Liver (tissue), 3 donors: Measurements from ENCODE around the gene BDH1.

ENCODE experiments used
- HNF4G ChIP-seq: IDR thresholded peaks from 2 replicates; pipeline ENCODE4 v1.6.1; 2016; ENCODE audit warnings: antibody characterized with exemption
- JUND ChIP-seq, 2 donors: IDR thresholded peaks; 2 replicates each; pipeline ENCODE4 v1.6.1; 2016; ENCODE audit warnings: antibody characterized with exemption in 2 of 2
- SP1 ChIP-seq: IDR thresholded peaks from 2 replicates; pipeline ENCODE4 v1.6.1; 2018; ENCODE audit warnings: antibody characterized with exemption, mild to moderate bottlenecking
- YY1 ChIP-seq: IDR thresholded peaks from 2 replicates; pipeline ENCODE4 v1.6.1; 2016; ENCODE audit warnings: antibody characterized with exemption, mild to moderate bottlenecking
- TF ChIP-seq, protein P1 (sequence below): fragments of 150-350 bp; IDR thresholded peaks from 2 replicates; pipeline ENCODE4 v1.5.1; 2017; ENCODE audit warnings: improper control_type of control experiment, low read depth, low read length; ENCODE audit not compliant: missing input control
- donor health status: healthy.
- donor health status: healthy.

DNA sequence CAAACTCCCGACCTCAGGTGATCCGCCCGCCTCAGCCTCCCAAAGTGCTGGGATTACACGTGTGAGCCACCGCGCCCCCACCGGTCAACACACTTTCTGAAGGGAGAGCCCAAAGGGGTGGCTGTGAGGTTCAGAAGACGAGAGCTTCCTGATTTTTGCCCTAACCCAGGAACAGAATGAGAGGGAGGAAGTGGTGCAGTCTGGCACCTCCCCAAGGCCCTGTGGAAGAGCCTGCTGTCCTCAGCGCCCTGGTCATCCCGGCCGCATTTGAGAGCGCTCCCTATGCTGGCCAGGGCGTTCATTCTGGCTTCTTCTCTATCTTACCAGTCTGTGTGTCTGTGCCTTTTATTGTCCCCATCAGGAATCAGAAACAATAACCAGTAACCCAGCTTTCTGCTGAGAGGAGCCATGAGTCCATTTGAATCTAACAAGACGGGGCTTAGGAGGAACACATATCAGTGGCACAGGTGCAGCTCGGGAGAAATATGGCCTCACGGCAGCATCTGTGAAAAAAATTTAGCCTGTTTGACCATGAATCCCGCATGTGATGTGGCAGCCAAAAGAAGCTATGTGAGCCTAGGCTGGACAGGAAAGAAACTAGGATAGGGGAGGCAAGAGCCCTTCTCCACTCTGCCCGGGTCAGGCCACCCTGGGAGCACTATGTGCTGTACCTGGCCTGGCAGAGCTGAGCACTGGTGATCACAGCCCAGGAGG, 12.9 kb downstream of the BDH1 start:
- TF ChIP-seq, protein P1, sequence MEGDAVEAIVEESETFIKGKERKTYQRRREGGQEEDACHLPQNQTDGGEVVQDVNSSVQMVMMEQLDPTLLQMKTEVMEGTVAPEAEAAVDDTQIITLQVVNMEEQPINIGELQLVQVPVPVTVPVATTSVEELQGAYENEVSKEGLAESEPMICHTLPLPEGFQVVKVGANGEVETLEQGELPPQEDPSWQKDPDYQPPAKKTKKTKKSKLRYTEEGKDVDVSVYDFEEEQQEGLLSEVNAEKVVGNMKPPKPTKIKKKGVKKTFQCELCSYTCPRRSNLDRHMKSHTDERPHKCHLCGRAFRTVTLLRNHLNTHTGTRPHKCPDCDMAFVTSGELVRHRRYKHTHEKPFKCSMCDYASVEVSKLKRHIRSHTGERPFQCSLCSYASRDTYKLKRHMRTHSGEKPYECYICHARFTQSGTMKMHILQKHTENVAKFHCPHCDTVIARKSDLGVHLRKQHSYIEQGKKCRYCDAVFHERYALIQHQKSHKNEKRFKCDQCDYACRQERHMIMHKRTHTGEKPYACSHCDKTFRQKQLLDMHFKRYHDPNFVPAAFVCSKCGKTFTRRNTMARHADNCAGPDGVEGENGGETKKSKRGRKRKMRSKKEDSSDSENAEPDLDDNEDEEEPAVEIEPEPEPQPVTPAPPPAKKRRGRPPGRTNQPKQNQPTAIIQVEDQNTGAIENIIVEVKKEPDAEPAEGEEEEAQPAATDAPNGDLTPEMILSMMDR: no peak
- no peak for TF ChIP-seq YY1
- no peak for TF ChIP-seq SP1
- TF ChIP-seq JUND (IDR thresholded peaks at IDR 0.05): no peak
- TF ChIP-seq HNF4G: no peak
